Activated CD8-positive, alpha-beta memory T cell treated with anti-CD3 and anti-CD28 coated beads for 36 hours (primary cell): ENCODE data around the gene ZNF524. TPM values are rescaled to one million over a fixed set of nuclear protein-coding genes. Genes with fewer than 3 reads are reported as not detected.

ENCODE experiments used
- CTCF ChIA-PET: fragments of 350-600 bp; sonication (Branson Sonifier 250); formaldehyde crosslinking; loops from one replicate; lab custom pipeline; 2021; ENCODE audit warnings: antibody characterized with exemption; lab: Charles Lee
- POLR2A ChIA-PET: fragments of 350-600 bp; sonication (Branson Sonifier 250); formaldehyde crosslinking; loops from one replicate; lab custom pipeline; 2021; ENCODE audit warnings: antibody characterized with exemption; lab: Charles Lee
- total RNA-seq, 2 experiments: library from RNA; stranded (reverse); gene quantifications; one replicate each; pipeline ENCODE4 v1.2.3, GENCODE V29; 2021

ZNF524 gene
- total RNA-seq, 2 experiments from 2014 or later: 11.9 to 13.2 TPM

GRCh38 chr19:55611300-55611982 lies 11.4 kb downstream of the ZNF524 start:
- POLR2A ChIA-PET: no interaction called here
- CTCF ChIA-PET: interaction anchor here (0.7 kb wide), 1 partner anchor 27 kb away, joined by 5 read pairs; no protein-coding TSS in a partner anchor

- CTCF ChIA-PET: interaction anchor here (0.5 kb wide), 1 partner anchor 100 kb away, joined by 4 read pairs; no protein-coding TSS in a partner anchor
- POLR2A ChIA-PET: no interaction called here
Measured at GRCh38 chr19:55611983-55612645, 12.0 kb downstream of the ZNF524 start.

GRCh38 chr19:55613396-55613795 lies 13.3 kb downstream of the ZNF524 start:
- ChIA-PET POLR2A (no interaction called here), CTCF (interaction anchor here (1.2 kb wide), 1 partner anchor 18 kb away, joined by 4 read pairs; no protein-coding TSS in a partner anchor)

- CTCF ChIA-PET: interaction anchor here (1.2 kb wide), 1 partner anchor 18 kb away, joined by 4 read pairs; no protein-coding TSS in a partner anchor
- POLR2A ChIA-PET: no interaction called here
Measured at GRCh38 chr19:55613930-55614710, 14.0 kb downstream of the ZNF524 start.

- POLR2A ChIA-PET: no interaction called here
- CTCF ChIA-PET: interaction anchor here (1.2 kb wide), 1 partner anchor 9 kb away, joined by 4 read pairs; no protein-coding TSS in a partner anchor
Measured at GRCh38 chr19:55614711-55615542, 14.8 kb downstream of the ZNF524 start.

- ChIA-PET CTCF (interaction anchor here (1.2 kb wide), 1 partner anchor 10 kb away, joined by 4 read pairs; no protein-coding TSS in a partner anchor), POLR2A (no interaction called here)
Measured at GRCh38 chr19:55615543-55616394, 15.7 kb downstream of the ZNF524 start.

GRCh38 chr19:55616395-55616875 lies 16.3 kb downstream of the ZNF524 start:
- CTCF ChIA-PET: no interaction called here
- POLR2A ChIA-PET: no interaction called here

GRCh38 chr19:55617426-55617825 lies 17.3 kb downstream of the ZNF524 start:
- POLR2A ChIA-PET: no interaction called here
- CTCF ChIA-PET: interaction anchor here (1.4 kb wide), 1 partner anchor 11 kb away, joined by 5 read pairs; no protein-coding TSS in a partner anchor

GRCh38 chr19:55618426-55618825 lies 18.3 kb downstream of the ZNF524 start:
- ChIA-PET POLR2A (interaction anchor here (0.6 kb wide), 1 partner anchor 279 kb away, joined by 5 read pairs; the partner anchor contains the start of gene KMT5C), CTCF (interaction anchor here (0.7 to 1.4 kb wide), 3 partner anchors 12 to 532 kb away, joined by 4 to 5 read pairs (median 5); no protein-coding TSS in a partner anchor)

GRCh38 chr19:55619286-55619685 lies 19.2 kb downstream of the ZNF524 start:
- POLR2A ChIA-PET: no interaction called here
- CTCF ChIA-PET: interaction anchor here (0.6 to 2.1 kb wide), 4 partner anchors 13 to 306 kb away, joined by 4 to 6 read pairs (median 4); no protein-coding TSS in a partner anchor

- ChIA-PET CTCF (interaction anchor here (1.1 to 2.1 kb wide), 3 partner anchors 10 to 109 kb away, joined by 4 to 6 read pairs (median 6); no protein-coding TSS in a partner anchor), POLR2A (no interaction called here)
Measured at GRCh38 chr19:55620410-55621204, 20.5 kb downstream of the ZNF524 start.

- POLR2A ChIA-PET: no interaction called here
- CTCF ChIA-PET: interaction anchor here (0.6 to 2.1 kb wide), 3 partner anchors 10 to 17 kb away, joined by 4 to 6 read pairs (median 6); no protein-coding TSS in a partner anchor
Measured at GRCh38 chr19:55621205-55621672, 21.2 kb downstream of the ZNF524 start.

GRCh38 chr19:55621673-55622231 lies 21.7 kb downstream of the ZNF524 start:
- CTCF ChIA-PET: interaction anchor here (0.6 to 1.4 kb wide), 3 partner anchors 10 to 17 kb away, joined by 3 to 6 read pairs (median 4); no protein-coding TSS in a partner anchor
- POLR2A ChIA-PET: no interaction called here

GRCh38 chr19:55622242-55622969 lies 22.3 kb downstream of the ZNF524 start:
- CTCF ChIA-PET: interaction anchor here (0.5 to 1.4 kb wide), 4 partner anchors 9 to 41 kb away, joined by 3 to 6 read pairs (median 4); no protein-coding TSS in a partner anchor
- POLR2A ChIA-PET: no interaction called here

GRCh38 chr19:55623130-55623529 lies 23.0 kb downstream of the ZNF524 start:
- ChIA-PET POLR2A (no interaction called here), CTCF (interaction anchor here (0.5 to 1.4 kb wide), 3 partner anchors 8 to 42 kb away, joined by 3 to 6 read pairs (median 5); no protein-coding TSS in a partner anchor)
